ENCODE results near the gene TRIM8. TPM values are rescaled to one million over a fixed set of nuclear protein-coding genes. Genes with fewer than 3 reads are reported as not detected.

TRIM8 gene
- total and polyA plus RNA-seq, 9 of the 15 experiments (the other 6 are each of a cell fraction or from before 2014, with no cell fraction given): 1.7 to 26.0 (median 9.1) TPM

DNA sequence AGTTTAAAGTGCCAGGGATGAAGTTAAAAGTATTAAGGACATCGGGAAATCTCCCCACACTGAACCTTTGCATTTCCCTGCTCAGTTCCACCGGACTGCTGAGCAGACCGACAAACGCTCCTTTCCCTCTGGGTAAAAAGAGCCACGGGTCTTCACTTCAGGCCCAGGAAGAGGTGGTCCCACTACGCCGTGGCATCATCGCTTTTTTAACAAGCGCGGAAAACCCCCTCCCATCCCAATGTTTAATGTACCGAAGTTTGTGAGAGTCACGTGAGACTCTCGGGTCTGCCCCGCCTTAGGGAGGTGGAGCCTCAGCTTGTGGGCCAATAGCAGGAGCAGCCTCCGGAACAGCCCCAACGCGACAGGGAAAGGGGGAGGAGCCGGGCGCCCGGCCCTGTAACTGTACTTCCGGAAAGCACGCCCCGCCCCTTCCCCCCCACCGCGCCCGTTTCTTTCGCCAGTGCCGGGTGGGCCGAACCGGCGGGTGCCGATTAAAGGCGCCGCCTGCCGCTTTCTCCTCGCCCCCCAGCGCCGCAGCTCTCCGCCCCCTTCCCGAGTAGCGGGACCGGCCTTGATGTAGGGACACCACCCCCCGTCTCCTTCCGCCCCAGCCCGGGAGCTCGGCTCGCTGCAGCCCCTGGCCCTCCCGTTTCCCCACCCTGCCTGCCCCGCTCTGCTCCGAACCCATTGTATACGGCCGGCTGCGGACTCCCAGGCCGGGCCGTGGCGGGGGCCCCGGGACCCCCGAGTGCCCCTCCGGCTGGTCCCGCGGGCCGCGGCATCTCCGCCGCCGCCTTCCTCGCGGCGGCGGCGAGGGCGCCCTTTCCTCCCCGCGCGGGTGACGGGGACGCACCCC lies 2.2 kb upstream of the TRIM8 start (continued):
- TF ChIP-seq, protein P1, sequence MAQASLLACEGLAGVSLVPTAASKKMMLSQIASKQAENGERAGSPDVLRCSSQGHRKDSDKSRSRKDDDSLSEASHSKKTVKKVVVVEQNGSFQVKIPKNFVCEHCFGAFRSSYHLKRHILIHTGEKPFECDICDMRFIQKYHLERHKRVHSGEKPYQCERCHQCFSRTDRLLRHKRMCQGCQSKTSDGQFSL (CRISPR knock-in tag; IDR thresholded peaks at IDR 0.05): peak; percentile 95
- TF ChIP-seq, protein P1 (tag; IDR thresholded peaks at IDR 0.05): peak in 1 of 2 experiments; percentile 92; a peak in 2 of 4 replicates
- TF ChIP-seq, protein P2, sequence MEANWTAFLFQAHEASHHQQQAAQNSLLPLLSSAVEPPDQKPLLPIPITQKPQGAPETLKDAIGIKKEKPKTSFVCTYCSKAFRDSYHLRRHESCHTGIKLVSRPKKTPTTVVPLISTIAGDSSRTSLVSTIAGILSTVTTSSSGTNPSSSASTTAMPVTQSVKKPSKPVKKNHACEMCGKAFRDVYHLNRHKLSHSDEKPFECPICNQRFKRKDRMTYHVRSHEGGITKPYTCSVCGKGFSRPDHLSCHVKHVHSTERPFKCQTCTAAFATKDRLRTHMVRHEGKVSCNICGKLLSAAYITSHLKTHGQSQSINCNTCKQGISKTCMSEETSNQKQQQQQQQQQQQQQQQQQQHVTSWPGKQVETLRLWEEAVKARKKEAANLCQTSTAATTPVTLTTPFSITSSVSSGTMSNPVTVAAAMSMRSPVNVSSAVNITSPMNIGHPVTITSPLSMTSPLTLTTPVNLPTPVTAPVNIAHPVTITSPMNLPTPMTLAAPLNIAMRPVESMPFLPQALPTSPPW (CRISPR knock-in tag; IDR thresholded peaks at IDR 0.05): peak; percentile 84
- TF ChIP-seq, protein P3, sequence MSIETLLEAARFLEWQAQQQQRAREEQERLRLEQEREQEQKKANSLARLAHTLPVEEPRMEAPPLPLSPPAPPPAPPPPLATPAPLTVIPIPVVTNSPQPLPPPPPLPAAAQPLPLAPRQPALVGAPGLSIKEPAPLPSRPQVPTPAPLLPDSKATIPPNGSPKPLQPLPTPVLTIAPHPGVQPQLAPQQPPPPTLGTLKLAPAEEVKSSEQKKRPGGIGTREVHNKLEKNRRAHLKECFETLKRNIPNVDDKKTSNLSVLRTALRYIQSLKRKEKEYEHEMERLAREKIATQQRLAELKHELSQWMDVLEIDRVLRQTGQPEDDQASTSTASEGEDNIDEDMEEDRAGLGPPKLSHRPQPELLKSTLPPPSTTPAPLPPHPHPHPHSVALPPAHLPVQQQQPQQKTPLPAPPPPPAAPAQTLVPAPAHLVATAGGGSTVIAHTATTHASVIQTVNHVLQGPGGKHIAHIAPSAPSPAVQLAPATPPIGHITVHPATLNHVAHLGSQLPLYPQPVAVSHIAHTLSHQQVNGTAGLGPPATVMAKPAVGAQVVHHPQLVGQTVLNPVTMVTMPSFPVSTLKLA (conservative IDR thresholded peaks at IDR 0.05): peak; percentile 43 to 57; a peak in 3 of 4 replicates
- TF ChIP-seq, protein P4, sequence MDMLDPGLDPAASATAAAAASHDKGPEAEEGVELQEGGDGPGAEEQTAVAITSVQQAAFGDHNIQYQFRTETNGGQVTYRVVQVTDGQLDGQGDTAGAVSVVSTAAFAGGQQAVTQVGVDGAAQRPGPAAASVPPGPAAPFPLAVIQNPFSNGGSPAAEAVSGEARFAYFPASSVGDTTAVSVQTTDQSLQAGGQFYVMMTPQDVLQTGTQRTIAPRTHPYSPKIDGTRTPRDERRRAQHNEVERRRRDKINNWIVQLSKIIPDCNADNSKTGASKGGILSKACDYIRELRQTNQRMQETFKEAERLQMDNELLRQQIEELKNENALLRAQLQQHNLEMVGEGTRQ (CRISPR knock-in tag; IDR thresholded peaks at IDR 0.05): peak; percentile 87
- TF ChIP-seq ZFX (CRISPR knock-in tag; IDR thresholded peaks at IDR 0.05) (peak; percentile 59), SNIP1 (IDR thresholded peaks at IDR 0.05; ENCODE audit: low read depth) (peak; percentile 73; the same call in 1 of the 2 replicates), ELF1 (tag; IDR thresholded peaks at IDR 0.05) (peak; percentile 91), TRIM28 (IDR thresholded peaks at IDR 0.05) (no peak), SRF (CRISPR knock-in tag; IDR thresholded peaks at IDR 0.05) (peak in 1 of 2 experiments; percentile 65; a peak in 1 of 4 replicates), KLF6 (CRISPR knock-in tag; IDR thresholded peaks at IDR 0.05; ENCODE audit: borderline replicate concordance) (no peak)
- TF ChIP-seq, protein P5, sequence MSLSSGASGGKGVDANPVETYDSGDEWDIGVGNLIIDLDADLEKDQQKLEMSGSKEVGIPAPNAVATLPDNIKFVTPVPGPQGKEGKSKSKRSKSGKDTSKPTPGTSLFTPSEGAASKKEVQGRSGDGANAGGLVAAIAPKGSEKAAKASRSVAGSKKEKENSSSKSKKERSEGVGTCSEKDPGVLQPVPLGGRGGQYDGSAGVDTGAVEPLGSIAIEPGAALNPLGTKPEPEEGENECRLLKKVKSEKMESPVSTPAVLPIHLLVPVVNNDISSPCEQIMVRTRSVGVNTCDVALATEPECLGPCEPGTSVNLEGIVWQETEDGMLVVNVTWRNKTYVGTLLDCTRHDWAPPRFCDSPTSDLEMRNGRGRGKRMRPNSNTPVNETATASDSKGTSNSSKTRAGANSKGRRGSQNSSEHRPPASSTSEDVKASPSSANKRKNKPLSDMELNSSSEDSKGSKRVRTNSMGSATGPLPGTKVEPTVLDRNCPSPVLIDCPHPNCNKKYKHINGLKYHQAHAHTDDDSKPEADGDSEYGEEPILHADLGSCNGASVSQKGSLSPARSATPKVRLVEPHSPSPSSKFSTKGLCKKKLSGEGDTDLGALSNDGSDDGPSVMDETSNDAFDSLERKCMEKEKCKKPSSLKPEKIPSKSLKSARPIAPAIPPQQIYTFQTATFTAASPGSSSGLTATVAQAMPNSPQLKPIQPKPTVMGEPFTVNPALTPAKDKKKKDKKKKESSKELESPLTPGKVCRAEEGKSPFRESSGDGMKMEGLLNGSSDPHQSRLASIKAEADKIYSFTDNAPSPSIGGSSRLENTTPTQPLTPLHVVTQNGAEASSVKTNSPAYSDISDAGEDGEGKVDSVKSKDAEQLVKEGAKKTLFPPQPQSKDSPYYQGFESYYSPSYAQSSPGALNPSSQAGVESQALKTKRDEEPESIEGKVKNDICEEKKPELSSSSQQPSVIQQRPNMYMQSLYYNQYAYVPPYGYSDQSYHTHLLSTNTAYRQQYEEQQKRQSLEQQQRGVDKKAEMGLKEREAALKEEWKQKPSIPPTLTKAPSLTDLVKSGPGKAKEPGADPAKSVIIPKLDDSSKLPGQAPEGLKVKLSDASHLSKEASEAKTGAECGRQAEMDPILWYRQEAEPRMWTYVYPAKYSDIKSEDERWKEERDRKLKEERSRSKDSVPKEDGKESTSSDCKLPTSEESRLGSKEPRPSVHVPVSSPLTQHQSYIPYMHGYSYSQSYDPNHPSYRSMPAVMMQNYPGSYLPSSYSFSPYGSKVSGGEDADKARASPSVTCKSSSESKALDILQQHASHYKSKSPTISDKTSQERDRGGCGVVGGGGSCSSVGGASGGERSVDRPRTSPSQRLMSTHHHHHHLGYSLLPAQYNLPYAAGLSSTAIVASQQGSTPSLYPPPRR (CRISPR knock-in tag; IDR thresholded peaks at IDR 0.05; ENCODE audit: borderline replicate concordance): no peak
